HG02798 (cell line): ENCODE measurements around the gene PLA2G15.

Experiments
- ATAC-seq: cut with Tn5 transposase; IDR thresholded peaks from one replicate; pipeline ENCODE4 v1.9.1; 2021; ENCODE audit warnings: mild to moderate bottlenecking; ENCODE audit not compliant: unreplicated experiment, poor library complexity

PLA2G15 gene

GRCh38 chr16:68231384-68232136 is 13.6 kb upstream of the PLA2G15 start:
- ATAC-seq, result no peak

- no peak for ATAC-seq
Measured at GRCh38 chr16:68232335-68232734, 12.8 kb upstream of the PLA2G15 start.

GRCh38 chr16:68233085-68233834 is 11.9 kb upstream of the PLA2G15 start:
- ATAC-seq, result no peak

DNA sequence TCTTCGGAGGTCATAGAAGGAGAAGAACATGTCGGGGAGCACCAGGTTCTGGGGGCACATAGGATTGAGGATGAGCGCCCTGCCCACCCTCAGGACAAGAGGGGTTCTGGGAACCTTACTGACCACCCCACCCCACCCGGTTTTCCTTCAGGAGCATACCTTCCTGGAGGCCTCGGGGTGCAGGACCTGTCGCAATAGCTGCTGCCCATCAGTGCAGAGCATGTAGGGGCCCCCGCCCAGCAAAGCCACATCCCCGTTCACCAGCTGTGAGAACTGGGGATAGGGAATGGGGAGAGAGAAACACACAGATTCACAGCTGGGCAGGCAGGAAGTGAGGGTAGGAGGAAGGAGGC is 11.4 kb upstream of the PLA2G15 start:
- ATAC-seq, result no peak

- no peak for ATAC-seq
Measured at GRCh38 chr16:68234188-68235107, 10.7 kb upstream of the PLA2G15 start.

- no peak for ATAC-seq
Measured at GRCh38 chr16:68235108-68235886, 9.9 kb upstream of the PLA2G15 start.

- ATAC-seq, result no peak
Measured at GRCh38 chr16:68235887-68236136, 9.4 kb upstream of the PLA2G15 start, which contains the start of gene ESRP2. Gene ESRP2, minus strand, starts transcription at chr16:68236127. Its CDS starts 82 bp downstream, at chr16:68236045.

DNA sequence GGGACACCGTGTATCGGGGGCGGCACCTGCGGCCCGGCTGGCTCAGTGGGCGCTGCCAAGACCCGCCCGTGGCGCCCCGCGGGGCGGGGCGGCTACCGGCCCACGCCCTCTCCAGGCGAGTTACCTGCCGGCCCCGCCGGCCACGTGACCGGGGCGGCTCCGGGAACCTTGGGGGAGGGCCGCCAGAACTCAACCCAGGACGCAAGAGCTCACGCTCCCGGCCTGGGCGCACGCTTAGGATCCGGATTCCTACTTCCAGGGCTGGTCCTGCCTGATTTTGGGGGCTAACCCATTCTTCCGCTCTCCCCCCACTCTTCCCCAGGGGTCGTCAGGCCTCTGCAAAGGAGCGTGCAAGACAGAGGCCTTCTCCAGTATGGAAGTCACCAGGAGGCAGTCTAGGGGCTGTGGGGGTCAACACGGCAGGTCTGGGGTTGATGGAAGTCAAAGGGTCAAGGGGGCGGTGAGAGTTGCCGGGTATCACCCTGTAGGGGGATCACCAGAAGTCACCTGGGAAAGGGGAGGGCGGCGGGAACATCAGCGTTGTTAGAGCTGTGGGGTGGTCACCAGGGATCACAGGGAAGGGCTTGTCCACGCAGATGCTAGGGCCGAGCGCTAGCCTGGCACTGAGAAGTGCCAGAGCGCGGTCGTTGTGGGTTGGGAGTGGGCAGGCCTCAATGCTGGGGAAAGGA is 8.9 kb upstream of the PLA2G15 start:
- no peak for ATAC-seq

DNA sequence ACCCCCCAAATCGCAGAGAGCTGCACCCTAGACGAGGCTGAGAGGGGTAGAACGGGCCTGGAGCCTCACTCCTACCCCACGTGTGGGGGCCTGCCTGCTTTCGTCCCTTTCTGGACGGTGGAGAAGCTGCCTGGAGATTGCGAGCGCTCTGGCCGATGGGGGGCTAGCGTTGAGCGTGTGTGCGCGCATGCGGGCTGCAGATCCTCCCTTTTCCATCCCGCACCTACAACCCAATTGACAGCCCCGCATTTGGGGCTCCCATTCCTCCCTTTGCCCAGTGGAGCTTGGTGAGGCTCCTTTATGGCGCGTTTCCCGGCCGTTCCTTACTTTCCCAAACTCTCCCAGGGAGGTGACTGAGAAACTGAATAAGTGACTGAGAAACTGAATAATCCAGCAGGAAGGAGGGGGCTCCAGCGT is 8.3 kb upstream of the PLA2G15 start:
- no peak for ATAC-seq

DNA sequence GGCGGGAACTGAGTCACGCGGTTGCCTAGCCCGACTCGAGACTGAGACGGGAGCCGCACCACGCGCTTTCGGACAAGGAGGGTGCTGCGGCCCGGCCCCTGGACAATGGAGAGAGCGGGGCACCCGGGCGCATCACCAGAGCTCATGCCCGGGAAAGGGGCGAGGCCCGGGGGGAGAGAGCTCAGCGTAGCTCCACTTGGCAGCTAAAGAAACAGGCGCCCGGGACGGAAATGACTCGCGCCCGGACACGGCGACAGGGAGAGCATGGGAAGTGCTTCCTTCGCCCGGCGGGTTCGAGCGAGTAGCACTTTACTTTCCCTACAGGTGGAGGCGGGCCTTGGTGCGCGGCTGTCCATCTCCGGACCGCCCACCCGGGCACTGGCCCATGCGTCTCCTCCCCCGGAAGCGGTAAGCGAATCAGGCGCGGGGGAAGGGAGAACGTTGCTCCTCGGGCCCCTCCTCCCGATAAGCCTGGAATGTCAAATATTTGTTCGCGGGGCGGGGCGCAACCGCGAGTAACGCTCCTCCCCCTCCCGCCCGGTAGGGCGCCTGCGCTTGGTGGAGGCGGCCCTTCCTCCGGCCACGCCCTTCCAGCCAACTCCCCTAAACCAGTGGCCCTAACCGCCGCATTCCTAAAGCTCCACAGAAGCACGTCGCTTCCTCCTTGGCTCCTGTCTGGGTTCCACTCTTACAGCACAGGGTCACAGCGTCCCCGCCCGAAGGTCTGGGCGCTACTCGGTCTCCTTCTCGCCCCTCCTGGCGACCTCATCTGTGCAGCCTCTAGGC is 7.7 kb upstream of the PLA2G15 start:
- peak; percentile 84 for ATAC-seq

DNA sequence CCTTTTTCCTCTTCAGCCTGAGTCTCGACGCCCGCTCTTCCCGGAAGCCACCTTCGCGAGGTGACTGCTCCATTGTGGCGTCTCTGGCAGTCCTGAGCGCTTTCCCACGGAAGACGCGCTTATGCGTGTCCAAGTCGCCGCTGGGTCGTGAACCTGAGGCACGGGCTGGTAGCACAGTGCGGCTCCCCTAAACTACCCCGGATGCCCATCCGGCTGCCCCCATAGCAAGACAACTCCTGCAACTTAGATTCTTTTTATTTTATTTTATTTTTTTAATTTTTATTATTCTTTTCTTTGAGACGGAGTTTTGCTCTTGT is 7.2 kb upstream of the PLA2G15 start:
- no peak for ATAC-seq

GRCh38 chr16:68242085-68242484 is 3.1 kb upstream of the PLA2G15 start:
- no peak for ATAC-seq

DNA sequence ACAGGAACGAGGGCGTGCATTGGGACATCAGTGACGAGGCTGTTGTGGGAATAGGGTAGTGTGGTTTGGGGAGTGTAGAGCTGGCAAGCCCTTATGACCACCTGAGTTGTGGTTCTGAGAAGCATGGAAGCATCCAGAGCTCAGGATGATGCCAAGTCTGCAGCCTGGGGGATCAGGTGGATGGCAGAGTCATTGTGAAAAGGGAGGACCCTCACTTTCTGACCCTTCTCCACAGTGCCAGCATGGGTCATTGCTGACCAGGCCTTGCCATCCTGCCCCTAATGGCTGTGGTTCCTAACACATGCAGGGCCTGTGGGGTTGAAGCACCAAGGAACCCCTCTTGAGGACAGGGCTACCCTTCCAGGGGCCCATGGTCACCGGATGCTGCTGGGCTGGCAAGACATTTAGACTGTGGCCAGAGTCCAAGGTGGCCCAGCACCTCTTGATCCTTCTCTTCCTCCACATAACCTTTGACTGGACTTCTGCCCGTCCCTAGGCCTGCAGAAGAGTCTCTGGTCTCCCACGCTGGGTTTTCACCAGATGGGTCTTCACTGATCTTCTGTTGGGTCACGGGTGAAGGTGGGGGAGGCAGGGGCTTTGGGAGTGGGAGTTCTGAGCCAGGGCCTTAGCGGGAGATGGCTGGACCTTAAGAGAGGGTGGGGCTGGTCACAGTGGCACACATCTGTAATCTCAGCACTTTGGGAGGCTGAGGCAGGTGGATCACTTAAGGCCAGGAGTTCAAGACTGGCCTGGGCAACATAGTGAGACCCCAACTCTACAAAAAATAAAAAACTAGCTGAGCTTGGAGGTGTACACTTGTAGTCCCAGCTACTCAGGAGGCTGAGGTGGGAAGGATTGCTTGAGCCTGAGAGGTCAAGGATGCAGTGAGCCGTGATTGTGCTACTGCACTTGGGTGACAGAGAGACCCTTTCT is 2.0 kb upstream of the PLA2G15 start:
- no peak for ATAC-seq

DNA sequence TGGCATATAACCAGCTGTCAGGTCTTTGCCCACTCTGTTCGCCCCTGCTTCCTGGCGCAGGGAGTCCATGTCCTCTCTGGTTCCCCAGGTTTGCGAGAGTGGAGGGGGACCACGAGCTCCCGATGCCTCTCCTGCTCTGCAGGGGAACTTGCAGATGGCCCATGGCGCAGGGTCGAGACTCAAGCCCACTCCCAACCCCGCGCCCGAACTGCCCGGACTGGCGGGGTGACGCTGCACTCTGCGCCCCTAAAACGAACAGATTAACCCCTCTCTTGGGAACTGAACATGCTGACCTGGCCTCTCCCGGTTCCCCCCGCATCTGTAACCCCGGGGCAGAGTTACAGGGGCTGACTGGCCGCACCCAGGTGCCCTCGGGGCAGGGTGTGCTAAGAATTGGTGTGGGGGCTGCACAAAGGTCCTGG is 681 bp upstream of the PLA2G15 start:
- ATAC-seq, result no peak

DNA sequence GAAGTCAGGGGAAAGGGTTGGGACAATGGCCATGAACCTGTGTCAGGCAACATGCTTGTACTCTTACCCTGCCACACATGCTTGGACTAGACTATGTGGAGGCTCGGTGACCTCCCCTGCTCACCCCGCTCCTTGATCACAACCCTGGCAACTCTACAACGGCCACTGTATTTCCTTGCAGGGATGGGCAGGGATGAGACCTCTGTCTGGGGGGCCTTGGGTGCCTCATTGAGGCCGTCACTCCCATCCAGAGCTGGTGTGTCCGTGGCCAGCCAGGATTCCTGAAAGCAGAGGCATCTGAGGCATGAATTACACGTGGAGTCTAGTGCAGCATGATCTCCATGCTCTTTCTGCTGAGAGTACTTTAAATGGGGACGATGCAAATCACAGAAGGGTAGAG is 948 bp downstream of the PLA2G15 start:
- no peak for ATAC-seq

DNA sequence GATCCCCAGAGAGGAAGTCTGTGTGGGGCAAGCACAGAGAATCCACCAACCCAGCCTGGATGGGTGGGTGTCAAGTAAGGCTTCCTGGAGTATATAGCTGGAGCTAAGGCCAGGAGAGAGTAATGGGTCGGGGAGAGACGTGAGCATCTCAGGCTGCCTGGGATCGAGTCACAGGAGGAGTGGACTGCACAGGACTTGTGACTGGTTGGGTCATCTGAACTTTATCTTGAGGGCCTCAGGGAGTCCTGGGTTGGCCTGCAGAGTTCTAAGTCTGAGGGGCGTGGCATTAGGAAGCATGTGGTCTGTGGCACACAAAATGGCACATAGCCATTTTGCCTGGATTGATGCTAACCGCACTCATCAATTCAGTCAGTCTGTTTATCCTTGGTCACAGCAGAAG is 1.5 kb downstream of the PLA2G15 start:
- no peak for ATAC-seq

GRCh38 chr16:68247400-68247799 is 2.2 kb downstream of the PLA2G15 start:
- ATAC-seq, result no peak

GRCh38 chr16:68247932-68248331 is 2.8 kb downstream of the PLA2G15 start:
- no peak for ATAC-seq
